Measurements from ENCODE around the gene SZT2.
A peak's percentile ranks its signal among the peaks of the same experiment; 100 is the strongest.
"Not testable (repeated sequence)": the region's sequence is repeated elsewhere in the genome, so short reads cannot be mapped to it uniquely, and the experiment has no call there.

Gene SZT2

GRCh38 chr1:43369779-43370178 lies 19.9 kb upstream of the SZT2 start:
- H3K27ac ChIP-seq (ENCODE audit: low read depth, low read length); H3K27me3 ChIP-seq (ENCODE audit: control insufficient read depth in 1 of 2, insufficient read depth in 2 of 2, low read length in 2 of 2); H3K9me3 ChIP-seq (ENCODE audit: control insufficient read depth in 1 of 2, low read length in 2 of 2); H3K4me3 ChIP-seq (ENCODE audit: low read depth in 1 of 2, low read length in 2 of 2); H3K36me3 ChIP-seq (ENCODE audit: control insufficient read depth in 1 of 2, insufficient read depth in 2 of 2, low read length in 2 of 2); H3K9ac ChIP-seq (ENCODE audit: low read depth in 1 of 2, low read length in 2 of 2): not testable (repeated sequence)
- H3K4me1 ChIP-seq (ENCODE audit: control insufficient read depth in 1 of 2, insufficient read depth in 2 of 2, low read length in 2 of 2) = peaks cover 34% of the 10 kb centered on the region in 2 donors

GRCh38 chr1:43370564-43370963 lies 19.1 kb upstream of the SZT2 start:
- no peaks in the 10 kb centered on the region for H3K9me3 ChIP-seq (ENCODE audit: control insufficient read depth in 1 of 2, low read length in 2 of 2)
- H3K27me3 ChIP-seq (ENCODE audit: control insufficient read depth in 1 of 2, insufficient read depth in 2 of 2, low read length in 2 of 2) = no peaks in the 10 kb centered on the region
- peaks cover 0 to under 1% of the 10 kb centered on the region in 2 donors for H3K36me3 ChIP-seq (ENCODE audit: control insufficient read depth in 1 of 2, insufficient read depth in 2 of 2, low read length in 2 of 2)
- no peak overlapping the region for H3K27ac ChIP-seq (ENCODE audit: low read depth, low read length)
- no peak overlapping the region for H3K4me3 ChIP-seq (ENCODE audit: low read depth in 1 of 2, low read length in 2 of 2)
- peaks cover 30% of the 10 kb centered on the region in 2 donors for H3K4me1 ChIP-seq (ENCODE audit: control insufficient read depth in 1 of 2, insufficient read depth in 2 of 2, low read length in 2 of 2)
- H3K9ac ChIP-seq (ENCODE audit: low read depth in 1 of 2, low read length in 2 of 2) = no peak overlapping the region

- Histone ChIP-seq H3K4me1 (ENCODE audit: control insufficient read depth in 1 of 2, insufficient read depth in 2 of 2, low read length in 2 of 2) (peaks cover 16 to 17% of the 10 kb centered on the region in 2 donors), H3K9me3 (ENCODE audit: control insufficient read depth in 1 of 2, low read length in 2 of 2) (no peaks in the 10 kb centered on the region), H3K27ac (ENCODE audit: low read depth, low read length) (no peak overlapping the region), H3K9ac (ENCODE audit: low read depth in 1 of 2, low read length in 2 of 2) (no peak overlapping the region), H3K36me3 (ENCODE audit: control insufficient read depth in 1 of 2, insufficient read depth in 2 of 2, low read length in 2 of 2) (peaks cover 0 to 3% of the 10 kb centered on the region in 2 donors), H3K4me3 (ENCODE audit: low read depth in 1 of 2, low read length in 2 of 2) (no peak overlapping the region), H3K27me3 (ENCODE audit: control insufficient read depth in 1 of 2, insufficient read depth in 2 of 2, low read length in 2 of 2) (no peaks in the 10 kb centered on the region)
These were observed 17.5 kb upstream of the SZT2 start for GRCh38 chr1:43372172-43372571.

GRCh38 chr1:43373066-43373940 lies 16.4 kb upstream of the SZT2 start:
- H3K36me3 ChIP-seq (ENCODE audit: control insufficient read depth in 1 of 2, insufficient read depth in 2 of 2, low read length in 2 of 2) = peaks cover 0 to 3% of the 10 kb centered on the region in 2 donors
- H3K4me1 ChIP-seq (ENCODE audit: control insufficient read depth in 1 of 2, insufficient read depth in 2 of 2, low read length in 2 of 2) = peaks cover 15 to 16% of the 10 kb centered on the region in 2 donors
- no peak overlapping the region for H3K4me3 ChIP-seq (ENCODE audit: low read depth in 1 of 2, low read length in 2 of 2)
- H3K9me3 ChIP-seq (ENCODE audit: control insufficient read depth in 1 of 2, low read length in 2 of 2) = no peaks in the 10 kb centered on the region
- no peak overlapping the region for H3K9ac ChIP-seq (ENCODE audit: low read depth in 1 of 2, low read length in 2 of 2)
- no peaks in the 10 kb centered on the region for H3K27me3 ChIP-seq (ENCODE audit: control insufficient read depth in 1 of 2, insufficient read depth in 2 of 2, low read length in 2 of 2)
- H3K27ac ChIP-seq (ENCODE audit: low read depth, low read length) = no peak overlapping the region

GRCh38 chr1:43376723-43377235 lies 12.9 kb upstream of the SZT2 start:
- no peaks in the 10 kb centered on the region for H3K27me3 ChIP-seq (ENCODE audit: control insufficient read depth in 1 of 2, insufficient read depth in 2 of 2, low read length in 2 of 2)
- H3K9me3 ChIP-seq (ENCODE audit: control insufficient read depth in 1 of 2, low read length in 2 of 2) = no peaks in the 10 kb centered on the region
- H3K36me3 ChIP-seq (ENCODE audit: control insufficient read depth in 1 of 2, insufficient read depth in 2 of 2, low read length in 2 of 2) = peaks cover 0 to 13% of the 10 kb centered on the region in 2 donors
- peaks cover 7 to 11% of the 10 kb centered on the region in 2 donors for H3K4me1 ChIP-seq (ENCODE audit: control insufficient read depth in 1 of 2, insufficient read depth in 2 of 2, low read length in 2 of 2)
- no peak overlapping the region for H3K9ac ChIP-seq (ENCODE audit: low read depth in 1 of 2, low read length in 2 of 2)
- no peak overlapping the region for H3K27ac ChIP-seq (ENCODE audit: low read depth, low read length)
- no peak overlapping the region for H3K4me3 ChIP-seq (ENCODE audit: low read depth in 1 of 2, low read length in 2 of 2)

GRCh38 chr1:43377831-43378230 lies 11.9 kb upstream of the SZT2 start:
- Histone ChIP-seq H3K4me1 (ENCODE audit: control insufficient read depth in 1 of 2, insufficient read depth in 2 of 2, low read length in 2 of 2) (peaks cover 18 to 21% of the 10 kb centered on the region in 2 donors), H3K27me3 (ENCODE audit: control insufficient read depth in 1 of 2, insufficient read depth in 2 of 2, low read length in 2 of 2) (no peaks in the 10 kb centered on the region), H3K27ac (ENCODE audit: low read depth, low read length) (no peak overlapping the region), H3K9me3 (ENCODE audit: control insufficient read depth in 1 of 2, low read length in 2 of 2) (no peaks in the 10 kb centered on the region), H3K9ac (ENCODE audit: low read depth in 1 of 2, low read length in 2 of 2) (no peak overlapping the region), H3K4me3 (ENCODE audit: low read depth in 1 of 2, low read length in 2 of 2) (no peak overlapping the region), H3K36me3 (ENCODE audit: control insufficient read depth in 1 of 2, insufficient read depth in 2 of 2, low read length in 2 of 2) (peaks cover 2 to 14% of the 10 kb centered on the region in 2 donors)

- Histone ChIP-seq H3K4me3 (ENCODE audit: low read depth in 1 of 2, low read length in 2 of 2) (no peak overlapping the region), H3K9me3 (ENCODE audit: control insufficient read depth in 1 of 2, low read length in 2 of 2) (no peaks in the 10 kb centered on the region), H3K27me3 (ENCODE audit: control insufficient read depth in 1 of 2, insufficient read depth in 2 of 2, low read length in 2 of 2) (no peaks in the 10 kb centered on the region), H3K9ac (ENCODE audit: low read depth in 1 of 2, low read length in 2 of 2) (no peak overlapping the region), H3K4me1 (ENCODE audit: control insufficient read depth in 1 of 2, insufficient read depth in 2 of 2, low read length in 2 of 2) (peaks cover 13 to 14% of the 10 kb centered on the region in 2 donors), H3K36me3 (ENCODE audit: control insufficient read depth in 1 of 2, insufficient read depth in 2 of 2, low read length in 2 of 2) (peaks cover 16 to 31% of the 10 kb centered on the region in 2 donors), H3K27ac (ENCODE audit: low read depth, low read length) (no peak overlapping the region)
These were observed 10.2 kb upstream of the SZT2 start for GRCh38 chr1:43379476-43379875.

GRCh38 chr1:43381612-43382011 lies 8.1 kb upstream of the SZT2 start:
- no peak overlapping the region for H3K9ac ChIP-seq (ENCODE audit: low read depth in 1 of 2, low read length in 2 of 2)
- H3K27me3 ChIP-seq (ENCODE audit: control insufficient read depth in 1 of 2, insufficient read depth in 2 of 2, low read length in 2 of 2) = no peaks in the 10 kb centered on the region
- H3K9me3 ChIP-seq (ENCODE audit: control insufficient read depth in 1 of 2, low read length in 2 of 2) = no peaks in the 10 kb centered on the region
- H3K4me1 ChIP-seq (ENCODE audit: control insufficient read depth in 1 of 2, insufficient read depth in 2 of 2, low read length in 2 of 2) = peaks cover 13 to 14% of the 10 kb centered on the region in 2 donors
- H3K27ac ChIP-seq (ENCODE audit: low read depth, low read length) = no peak overlapping the region
- H3K4me3 ChIP-seq (ENCODE audit: low read depth in 1 of 2, low read length in 2 of 2) = no peak overlapping the region
- H3K36me3 ChIP-seq (ENCODE audit: control insufficient read depth in 1 of 2, insufficient read depth in 2 of 2, low read length in 2 of 2) = peaks cover 38 to 49% of the 10 kb centered on the region in 2 donors

GRCh38 chr1:43382027-43382779 lies 7.5 kb upstream of the SZT2 start:
- Histone ChIP-seq H3K27me3 (ENCODE audit: control insufficient read depth in 1 of 2, insufficient read depth in 2 of 2, low read length in 2 of 2) (no peaks in the 10 kb centered on the region), H3K9ac (ENCODE audit: low read depth in 1 of 2, low read length in 2 of 2) (peak overlapping the region in 1 of 2 donors; percentile 13), H3K27ac (ENCODE audit: low read depth, low read length) (no peak overlapping the region), H3K4me1 (ENCODE audit: control insufficient read depth in 1 of 2, insufficient read depth in 2 of 2, low read length in 2 of 2) (peaks cover 13 to 14% of the 10 kb centered on the region in 2 donors), H3K4me3 (ENCODE audit: low read depth in 1 of 2, low read length in 2 of 2) (no peak overlapping the region), H3K9me3 (ENCODE audit: control insufficient read depth in 1 of 2, low read length in 2 of 2) (no peaks in the 10 kb centered on the region), H3K36me3 (ENCODE audit: control insufficient read depth in 1 of 2, insufficient read depth in 2 of 2, low read length in 2 of 2) (peaks cover 41 to 55% of the 10 kb centered on the region in 2 donors)

GRCh38 chr1:43383449-43383848 lies 6.2 kb upstream of the SZT2 start:
- Histone ChIP-seq H3K4me1 (ENCODE audit: control insufficient read depth in 1 of 2, insufficient read depth in 2 of 2, low read length in 2 of 2) (peaks cover 21 to 24% of the 10 kb centered on the region in 2 donors), H3K9ac (ENCODE audit: low read depth in 1 of 2, low read length in 2 of 2) (no peak overlapping the region), H3K4me3 (ENCODE audit: low read depth in 1 of 2, low read length in 2 of 2) (no peak overlapping the region), H3K27ac (ENCODE audit: low read depth, low read length) (no peak overlapping the region), H3K9me3 (ENCODE audit: control insufficient read depth in 1 of 2, low read length in 2 of 2) (no peaks in the 10 kb centered on the region), H3K27me3 (ENCODE audit: control insufficient read depth in 1 of 2, insufficient read depth in 2 of 2, low read length in 2 of 2) (no peaks in the 10 kb centered on the region), H3K36me3 (ENCODE audit: control insufficient read depth in 1 of 2, insufficient read depth in 2 of 2, low read length in 2 of 2) (peaks cover 41 to 62% of the 10 kb centered on the region in 2 donors)
